ENCODE measurements around the gene WNK2.

The WNK2 gene

DNA sequence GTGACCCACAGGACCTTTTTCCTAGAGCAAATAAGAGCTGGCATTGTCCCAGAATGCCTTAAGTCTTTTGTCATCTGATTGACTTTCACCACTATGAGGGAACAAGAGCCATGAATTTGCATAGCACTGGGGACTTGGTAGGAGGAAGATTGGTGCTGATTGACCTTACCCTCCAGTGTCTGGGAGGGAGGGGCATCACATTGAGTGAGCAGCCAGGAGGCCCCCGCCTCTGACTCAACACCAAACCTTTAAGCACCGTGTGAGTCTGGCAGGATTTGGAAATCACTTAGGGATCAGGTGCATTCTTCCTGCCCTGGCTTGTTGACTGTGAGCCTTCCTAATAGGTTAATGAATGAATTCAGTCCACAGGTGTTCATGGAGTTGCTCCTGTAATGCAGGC is 40.7 kb downstream of the WNK2 start:
- Mint-ChIP-seq H3K36me3 (no peaks in the 10 kb centered on the region), H3K27ac (no peak overlapping the region), H3K9me3 (ENCODE audit: low read depth) (no peaks in the 10 kb centered on the region), H3K4me3 (no peak overlapping the region), H3K27me3 (peaks cover 3% of the 10 kb centered on the region), H3K4me1 (ENCODE audit: low read depth) (no peaks in the 10 kb centered on the region)

DNA sequence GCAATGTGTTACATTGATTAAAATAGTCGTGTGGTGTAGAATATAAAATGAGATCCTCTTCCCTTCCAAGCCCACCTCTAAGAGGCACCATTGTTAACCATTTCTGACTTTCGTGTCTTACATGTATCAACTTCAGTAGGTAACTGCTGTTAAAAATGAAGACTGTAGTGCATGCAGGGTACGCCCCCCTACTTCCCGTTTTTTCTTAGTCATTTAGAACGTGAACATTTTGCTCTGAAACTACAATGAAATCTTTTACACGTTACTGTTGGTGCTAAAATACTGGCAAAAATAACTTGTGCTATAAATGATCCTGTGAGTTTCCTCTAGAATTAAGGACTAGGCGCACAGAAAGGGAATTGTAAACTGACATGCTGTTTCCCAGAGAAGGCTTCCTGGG is 41.5 kb downstream of the WNK2 start:
- Mint-ChIP-seq H3K36me3 (no peaks in the 10 kb centered on the region), H3K27ac (no peak overlapping the region), H3K4me1 (ENCODE audit: low read depth) (no peaks in the 10 kb centered on the region), H3K4me3 (no peak overlapping the region), H3K27me3 (peaks cover 3% of the 10 kb centered on the region), H3K9me3 (ENCODE audit: low read depth) (no peaks in the 10 kb centered on the region)

DNA sequence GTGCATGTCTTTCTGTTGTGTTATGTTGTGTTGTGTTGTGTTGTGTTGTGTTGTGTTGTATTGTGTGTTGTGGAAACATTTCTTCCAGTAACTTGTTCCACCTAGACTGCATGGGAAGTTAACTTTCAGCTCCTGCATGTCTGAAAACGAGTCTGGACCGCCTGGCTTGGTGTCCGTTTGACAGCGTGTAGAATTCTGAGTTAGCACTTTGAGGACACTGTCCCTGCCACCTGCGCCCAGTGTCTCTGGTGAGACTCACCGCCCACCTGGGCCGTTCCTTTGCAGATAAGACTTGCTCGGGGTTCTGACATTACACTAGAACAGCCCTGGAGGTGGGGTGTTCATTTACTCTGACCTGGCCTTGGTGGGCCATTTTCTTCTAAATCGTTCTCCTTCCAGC is 42.0 kb downstream of the WNK2 start:
- no peak overlapping the region for H3K4me3 Mint-ChIP-seq
- H3K27ac Mint-ChIP-seq: no peak overlapping the region
- no peaks in the 10 kb centered on the region for H3K9me3 Mint-ChIP-seq (ENCODE audit: low read depth)
- no peaks in the 10 kb centered on the region for H3K36me3 Mint-ChIP-seq
- H3K27me3 Mint-ChIP-seq: peaks cover 3% of the 10 kb centered on the region
- no peaks in the 10 kb centered on the region for H3K4me1 Mint-ChIP-seq (ENCODE audit: low read depth)

GRCh38 chr9:93226819-93227218 is 42.9 kb downstream of the WNK2 start:
- H3K4me1 Mint-ChIP-seq (ENCODE audit: low read depth): peaks cover 2% of the 10 kb centered on the region
- H3K36me3 Mint-ChIP-seq: no peaks in the 10 kb centered on the region
- H3K27me3 Mint-ChIP-seq: no peaks in the 10 kb centered on the region
- no peak overlapping the region for H3K27ac Mint-ChIP-seq
- no peaks in the 10 kb centered on the region for H3K9me3 Mint-ChIP-seq (ENCODE audit: low read depth)
- no peak overlapping the region for H3K4me3 Mint-ChIP-seq

- Mint-ChIP-seq H3K4me1 (ENCODE audit: low read depth) (peaks cover 2% of the 10 kb centered on the region), H3K27ac (no peak overlapping the region), H3K4me3 (no peak overlapping the region), H3K9me3 (ENCODE audit: low read depth) (no peaks in the 10 kb centered on the region), H3K27me3 (no peaks in the 10 kb centered on the region), H3K36me3 (no peaks in the 10 kb centered on the region)
These were observed 44.1 kb downstream of the WNK2 start for GRCh38 chr9:93228030-93228429.

- H3K36me3 Mint-ChIP-seq: no peaks in the 10 kb centered on the region
These were observed 44.5 kb downstream of the WNK2 start for GRCh38 chr9:93228453-93228852.

DNA sequence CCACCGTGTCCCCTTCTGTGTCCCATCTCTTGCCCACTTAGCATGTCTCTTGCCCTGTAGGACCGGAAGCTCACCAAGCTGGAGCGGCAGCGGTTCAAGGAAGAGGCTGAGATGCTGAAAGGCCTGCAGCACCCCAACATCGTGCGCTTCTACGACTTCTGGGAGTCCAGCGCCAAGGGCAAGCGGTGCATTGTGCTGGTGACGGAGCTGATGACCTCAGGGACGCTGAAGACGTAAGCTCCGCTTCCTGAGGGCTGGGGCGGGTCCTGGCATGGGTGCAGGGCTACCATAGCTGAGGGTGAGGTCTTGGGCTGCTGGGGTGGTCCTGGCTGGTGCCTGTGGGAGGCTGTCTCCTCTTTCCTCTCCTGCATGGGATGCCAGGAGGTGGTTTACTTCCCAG is 45.7 kb downstream of the WNK2 start:
- H3K27me3 Mint-ChIP-seq: no peaks in the 10 kb centered on the region

More at GRCh38 chr9:93228453-93228852, 44.5 kb downstream of the WNK2 start:
- Mint-ChIP-seq H3K4me3 (no peak overlapping the region), H3K9me3 (ENCODE audit: low read depth) (no peaks in the 10 kb centered on the region), H3K27ac (no peak overlapping the region), H3K27me3 (no peaks in the 10 kb centered on the region), H3K4me1 (ENCODE audit: low read depth) (peaks cover 2% of the 10 kb centered on the region)

DNA sequence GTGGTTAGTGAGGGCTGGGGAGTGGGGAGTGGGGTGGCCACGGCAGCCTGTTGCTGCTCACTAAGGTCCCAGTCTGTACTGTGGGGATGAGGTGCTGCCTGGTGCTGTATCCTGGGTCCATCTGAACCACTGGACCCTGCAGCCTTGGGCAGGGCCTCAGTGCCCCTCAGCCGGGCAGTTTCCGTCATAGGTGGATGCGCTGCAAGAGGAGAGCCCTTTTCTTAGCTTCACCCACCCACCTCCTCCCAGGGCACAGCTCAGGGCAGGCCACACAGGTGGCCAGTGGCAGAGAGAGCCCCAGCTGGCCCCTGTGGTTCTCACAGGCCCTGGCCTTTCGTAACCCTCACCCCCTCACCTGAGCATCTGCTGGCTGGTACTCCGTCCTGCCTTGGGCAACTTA is 46.2 kb downstream of the WNK2 start:
- Mint-ChIP-seq H3K36me3 (no peaks in the 10 kb centered on the region), H3K4me1 (ENCODE audit: low read depth) (peaks cover 2% of the 10 kb centered on the region), H3K9me3 (ENCODE audit: low read depth) (no peaks in the 10 kb centered on the region), H3K27ac (no peak overlapping the region), H3K4me3 (no peak overlapping the region), H3K27me3 (no peaks in the 10 kb centered on the region)

More for the DNA sequence above, 45.7 kb downstream of the WNK2 start:
- H3K27ac Mint-ChIP-seq: no peak overlapping the region
- H3K4me3 Mint-ChIP-seq: no peak overlapping the region
- H3K36me3 Mint-ChIP-seq: no peaks in the 10 kb centered on the region
- H3K4me1 Mint-ChIP-seq (ENCODE audit: low read depth): peaks cover 2% of the 10 kb centered on the region
- H3K9me3 Mint-ChIP-seq (ENCODE audit: low read depth): no peaks in the 10 kb centered on the region

DNA sequence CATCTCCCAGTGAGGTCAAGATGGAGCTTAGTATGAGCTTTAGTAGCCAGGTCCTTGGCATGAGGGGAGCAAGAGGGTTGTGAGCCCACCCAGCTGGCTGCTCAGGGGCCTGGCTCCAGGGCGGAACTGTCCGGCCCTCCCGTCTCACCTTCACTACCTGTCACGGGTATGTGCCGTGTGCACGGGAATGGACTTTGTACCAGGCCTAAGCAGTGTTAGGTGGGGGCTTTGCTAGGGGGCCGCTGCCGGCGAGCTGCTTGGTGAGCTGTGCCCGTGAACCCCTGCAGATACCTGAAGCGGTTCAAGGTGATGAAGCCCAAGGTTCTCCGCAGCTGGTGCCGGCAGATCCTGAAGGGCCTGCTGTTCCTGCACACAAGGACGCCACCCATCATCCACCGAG is 46.7 kb downstream of the WNK2 start:
- Mint-ChIP-seq H3K27me3 (no peaks in the 10 kb centered on the region), H3K27ac (no peak overlapping the region), H3K4me3 (no peak overlapping the region), H3K9me3 (ENCODE audit: low read depth) (no peaks in the 10 kb centered on the region), H3K36me3 (no peaks in the 10 kb centered on the region), H3K4me1 (ENCODE audit: low read depth) (peaks cover 2% of the 10 kb centered on the region)

- Mint-ChIP-seq H3K27me3 (no peaks in the 10 kb centered on the region), H3K4me3 (no peak overlapping the region), H3K27ac (no peak overlapping the region)
These were observed 47.3 kb downstream of the WNK2 start for GRCh38 chr9:93231121-93231694.

DNA sequence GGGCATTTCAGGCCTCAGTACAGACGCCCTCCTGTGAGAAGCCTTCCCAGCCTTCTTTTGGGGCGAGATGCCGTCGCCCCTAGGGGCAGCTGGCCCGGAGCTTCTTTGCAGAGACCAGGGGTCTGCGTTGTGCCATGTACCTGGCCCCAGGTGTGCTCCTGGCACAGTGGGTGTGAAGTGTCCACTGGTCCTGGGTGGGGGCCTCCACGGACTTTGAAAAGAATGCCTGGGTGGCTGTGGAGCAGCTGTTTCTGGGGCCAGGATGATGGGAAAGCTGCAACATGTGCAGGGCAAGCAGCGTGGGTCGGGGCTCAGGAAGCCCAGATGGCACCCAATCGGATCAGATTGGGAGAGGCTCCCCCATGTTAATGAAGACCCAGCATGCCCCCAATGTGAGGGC is 47.8 kb downstream of the WNK2 start:
- H3K9me3 Mint-ChIP-seq (ENCODE audit: low read depth): no peaks in the 10 kb centered on the region
- no peaks in the 10 kb centered on the region for H3K36me3 Mint-ChIP-seq
- peaks cover 2% of the 10 kb centered on the region for H3K4me1 Mint-ChIP-seq (ENCODE audit: low read depth)
- no peaks in the 10 kb centered on the region for H3K27me3 Mint-ChIP-seq
- H3K4me3 Mint-ChIP-seq: no peak overlapping the region
- no peak overlapping the region for H3K27ac Mint-ChIP-seq

More at GRCh38 chr9:93231121-93231694, 47.3 kb downstream of the WNK2 start:
- H3K9me3 Mint-ChIP-seq (ENCODE audit: low read depth): no peaks in the 10 kb centered on the region
- H3K36me3 Mint-ChIP-seq: no peaks in the 10 kb centered on the region
- H3K4me1 Mint-ChIP-seq (ENCODE audit: low read depth): peaks cover 2% of the 10 kb centered on the region

DNA sequence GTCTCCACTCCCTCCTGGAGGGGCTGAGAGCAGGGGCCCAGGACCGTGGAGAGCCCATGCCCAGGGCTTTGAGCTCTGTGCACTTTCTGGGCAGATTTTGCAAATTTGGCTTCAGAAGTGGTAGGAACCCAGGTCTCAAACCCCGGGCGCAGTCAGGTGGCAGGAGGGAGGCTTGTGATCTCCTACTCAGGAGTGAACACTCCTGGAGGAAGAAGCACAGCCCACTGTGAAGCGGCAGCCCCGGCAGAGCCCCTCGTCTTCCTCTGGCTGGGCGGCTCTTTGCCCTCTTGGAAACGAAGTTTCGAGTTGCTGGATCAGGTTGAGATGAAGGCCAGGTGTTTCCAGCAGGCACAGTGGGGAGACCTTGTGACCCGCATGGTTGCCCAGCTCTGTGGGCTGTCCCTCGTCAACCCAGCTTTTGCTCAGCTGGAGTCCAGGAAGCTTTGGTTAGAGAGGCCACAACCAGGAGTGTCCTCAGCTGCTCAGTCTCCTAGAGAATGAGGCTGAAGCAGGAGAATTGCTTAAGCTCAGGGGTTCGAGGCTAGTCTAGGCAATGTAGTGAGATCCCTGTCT is 48.5 kb downstream of the WNK2 start:
- H3K36me3 Mint-ChIP-seq: peaks cover 5% of the 10 kb centered on the region
- peaks cover 2% of the 10 kb centered on the region for H3K4me1 Mint-ChIP-seq (ENCODE audit: low read depth)
- H3K27me3 Mint-ChIP-seq: no peaks in the 10 kb centered on the region
- H3K4me3 Mint-ChIP-seq: no peak overlapping the region
- no peak overlapping the region for H3K27ac Mint-ChIP-seq
- peaks cover 4% of the 10 kb centered on the region for H3K9me3 Mint-ChIP-seq (ENCODE audit: low read depth)

GRCh38 chr9:93233033-93233432 is 49.1 kb downstream of the WNK2 start:
- no peak overlapping the region for H3K4me3 Mint-ChIP-seq
- H3K9me3 Mint-ChIP-seq (ENCODE audit: low read depth): peaks cover 5% of the 10 kb centered on the region
- H3K27me3 Mint-ChIP-seq: no peaks in the 10 kb centered on the region
- H3K36me3 Mint-ChIP-seq: peaks cover 5% of the 10 kb centered on the region
- peaks cover 6% of the 10 kb centered on the region for H3K4me1 Mint-ChIP-seq (ENCODE audit: low read depth)
- H3K27ac Mint-ChIP-seq: no peak overlapping the region

DNA sequence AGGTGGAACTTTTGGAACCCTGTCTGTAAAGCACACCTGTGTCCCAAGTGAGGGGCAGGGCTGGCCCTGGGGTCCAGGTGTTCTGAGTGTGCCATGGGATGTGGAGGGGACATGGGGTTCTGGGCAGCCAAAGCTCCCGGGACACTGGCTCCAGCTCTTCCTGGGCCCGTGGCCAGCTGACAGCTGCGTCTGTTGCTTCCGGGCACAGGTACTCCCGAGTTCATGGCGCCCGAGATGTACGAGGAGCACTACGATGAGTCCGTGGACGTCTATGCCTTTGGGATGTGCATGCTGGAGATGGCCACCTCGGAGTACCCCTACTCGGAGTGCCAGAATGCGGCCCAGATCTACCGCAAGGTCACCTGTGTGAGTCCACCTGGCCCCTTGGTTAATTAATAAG is 50.7 kb downstream of the WNK2 start:
- no peak overlapping the region for H3K27ac Mint-ChIP-seq
- H3K4me3 Mint-ChIP-seq: no peak overlapping the region
- no peaks in the 10 kb centered on the region for H3K27me3 Mint-ChIP-seq
- H3K4me1 Mint-ChIP-seq (ENCODE audit: low read depth): peaks cover 6% of the 10 kb centered on the region
- peaks cover 5% of the 10 kb centered on the region for H3K9me3 Mint-ChIP-seq (ENCODE audit: low read depth)
- peaks cover 5% of the 10 kb centered on the region for H3K36me3 Mint-ChIP-seq

DNA sequence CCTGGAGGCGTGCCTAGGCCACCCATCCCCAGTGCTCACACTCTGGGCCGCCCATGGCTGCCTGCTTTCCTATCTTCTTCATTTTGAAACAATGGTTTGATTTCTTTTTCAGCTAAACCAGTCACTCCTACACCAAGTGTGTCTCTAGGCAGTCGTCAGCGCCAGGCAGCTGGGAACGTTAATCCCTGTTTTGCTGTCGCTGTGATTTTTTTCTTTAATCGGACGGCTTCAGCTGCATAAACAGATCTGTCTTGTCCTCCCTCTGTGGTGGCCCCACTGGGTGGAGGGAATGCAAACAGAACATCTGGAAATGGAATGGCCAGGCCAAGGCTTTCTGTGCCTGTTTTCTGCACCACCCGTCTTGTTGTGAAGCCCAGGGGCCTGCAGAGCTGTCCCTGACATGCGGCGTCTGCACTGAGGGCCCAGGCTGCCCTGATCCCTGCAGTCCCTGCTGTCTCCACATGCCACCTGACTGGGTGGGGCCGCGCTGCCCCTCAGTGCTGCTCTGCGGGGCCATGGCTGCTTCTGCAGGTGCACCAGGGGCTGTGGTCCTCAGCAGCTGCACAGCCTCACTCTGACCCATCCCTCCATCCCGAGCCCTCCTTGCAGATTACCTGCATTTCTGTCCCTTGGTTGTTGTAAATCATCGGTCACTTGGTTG is 51.5 kb downstream of the WNK2 start:
- H3K36me3 Mint-ChIP-seq: peaks cover 5% of the 10 kb centered on the region
- H3K4me3 Mint-ChIP-seq: no peak overlapping the region
- H3K9me3 Mint-ChIP-seq (ENCODE audit: low read depth): peaks cover 5% of the 10 kb centered on the region
- no peak overlapping the region for H3K27ac Mint-ChIP-seq
- H3K27me3 Mint-ChIP-seq: no peaks in the 10 kb centered on the region
- H3K4me1 Mint-ChIP-seq (ENCODE audit: low read depth): peaks cover 6% of the 10 kb centered on the region

All from activated naive CD8-positive, alpha-beta T cell (primary cell).